ENCODE measurements around the gene IGFBP7.

GRCh38 chr4:57065730-57066482 lies 44.3 kb downstream of the IGFBP7 start:
- no peak for TF ChIP-seq POLR2A (IDR thresholded peaks at IDR 0.05; ENCODE audit: low read length)
- TF ChIP-seq GATA1 (IDR thresholded peaks at IDR 0.05; ENCODE audit: low read depth, low read length) = no peak

Data from erythroblast (primary cell).